Activated naive CD4-positive, alpha-beta T cell treated with anti-CD3 and anti-CD28 coated beads, Interleukin-2, amount 50 U/mL, for 24 hours (primary cell): ENCODE results near the gene MORN1.

ENCODE experiments used
- H3K27ac Mint-ChIP-seq: one replicate; pipeline ENCODE4 v1.8.0; 2021; ENCODE audit warnings: mild to moderate bottlenecking, mixed read lengths
- H3K27me3 Mint-ChIP-seq: one replicate; pipeline ENCODE4 v1.8.0; 2021; ENCODE audit warnings: mixed read lengths
- H3K36me3 Mint-ChIP-seq: one replicate; pipeline ENCODE4 v1.8.0; 2021; ENCODE audit warnings: mixed read lengths
- H3K4me1 Mint-ChIP-seq: one replicate; pipeline ENCODE4 v1.8.0; 2021; ENCODE audit warnings: mixed read lengths
- H3K4me3 Mint-ChIP-seq: one replicate; pipeline ENCODE4 v1.8.0; 2021; ENCODE audit warnings: mild to moderate bottlenecking, mixed read lengths
- H3K9me3 Mint-ChIP-seq: one replicate; pipeline ENCODE4 v1.8.0; 2021; ENCODE audit warnings: mixed read lengths

The MORN1 gene

GRCh38 chr1:2292725-2293450 is 98.5 kb downstream of the MORN1 start:
- peak overlapping the region; percentile 23 for H3K27ac Mint-ChIP-seq
- H3K4me1 Mint-ChIP-seq: peaks cover 97% of the 10 kb centered on the region

GRCh38 chr1:2291577-2291976 is 99.8 kb downstream of the MORN1 start:
- Mint-ChIP-seq H3K4me1 (peaks cover 91% of the 10 kb centered on the region), H3K27me3 (no peaks in the 10 kb centered on the region), H3K9me3 (no peaks in the 10 kb centered on the region), H3K36me3 (peaks cover 6% of the 10 kb centered on the region), H3K27ac (peak overlapping the region; percentile 12), H3K4me3 (peak overlapping the region; percentile 54)

More at GRCh38 chr1:2292725-2293450, 98.5 kb downstream of the MORN1 start:
- Mint-ChIP-seq H3K9me3 (no peaks in the 10 kb centered on the region), H3K36me3 (peaks cover 5% of the 10 kb centered on the region), H3K4me3 (no peak overlapping the region), H3K27me3 (no peaks in the 10 kb centered on the region)

- no peaks in the 10 kb centered on the region for H3K9me3 Mint-ChIP-seq
- peaks cover 3% of the 10 kb centered on the region for H3K36me3 Mint-ChIP-seq
- H3K27ac Mint-ChIP-seq: peak overlapping the region; percentile 95
- peaks cover 92% of the 10 kb centered on the region for H3K4me1 Mint-ChIP-seq
- no peaks in the 10 kb centered on the region for H3K27me3 Mint-ChIP-seq
- H3K4me3 Mint-ChIP-seq: peak overlapping the region; percentile 88
Measured at GRCh38 chr1:2290595-2291510, 100.5 kb downstream of the MORN1 start.

GRCh38 chr1:2290171-2290578 is 101.2 kb downstream of the MORN1 start:
- peaks cover 86% of the 10 kb centered on the region for H3K4me1 Mint-ChIP-seq
- peaks cover 1% of the 10 kb centered on the region for H3K36me3 Mint-ChIP-seq
- no peaks in the 10 kb centered on the region for H3K9me3 Mint-ChIP-seq
- H3K4me3 Mint-ChIP-seq: peak overlapping the region; percentile 88
- no peaks in the 10 kb centered on the region for H3K27me3 Mint-ChIP-seq
- H3K27ac Mint-ChIP-seq: peak overlapping the region; percentile 95

- Mint-ChIP-seq H3K27ac (peak overlapping the region; percentile 95), H3K36me3 (peaks cover 1% of the 10 kb centered on the region), H3K27me3 (no peaks in the 10 kb centered on the region), H3K4me1 (peaks cover 80% of the 10 kb centered on the region), H3K4me3 (peak overlapping the region; percentile 88), H3K9me3 (no peaks in the 10 kb centered on the region)
Measured at GRCh38 chr1:2289607-2290006, 101.7 kb downstream of the MORN1 start.

- Mint-ChIP-seq H3K4me1 (peaks cover 74% of the 10 kb centered on the region), H3K9me3 (no peaks in the 10 kb centered on the region), H3K36me3 (peaks cover 1% of the 10 kb centered on the region), H3K4me3 (peak overlapping the region; percentile 19), H3K27me3 (no peaks in the 10 kb centered on the region), H3K27ac (peak overlapping the region; percentile 35)
Measured at GRCh38 chr1:2288816-2289536, 102.4 kb downstream of the MORN1 start.

- no peaks in the 10 kb centered on the region for H3K27me3 Mint-ChIP-seq
- no peaks in the 10 kb centered on the region for H3K9me3 Mint-ChIP-seq
- H3K36me3 Mint-ChIP-seq: peaks cover 1% of the 10 kb centered on the region
- H3K27ac Mint-ChIP-seq: peak overlapping the region; percentile 55
- peak overlapping the region; percentile 2 for H3K4me3 Mint-ChIP-seq
- H3K4me1 Mint-ChIP-seq: peaks cover 67% of the 10 kb centered on the region
Measured at GRCh38 chr1:2288311-2288710, 103.0 kb downstream of the MORN1 start.

- H3K27me3 Mint-ChIP-seq: no peaks in the 10 kb centered on the region
- H3K36me3 Mint-ChIP-seq: peaks cover 1% of the 10 kb centered on the region
- H3K4me1 Mint-ChIP-seq: peaks cover 60% of the 10 kb centered on the region
- no peaks in the 10 kb centered on the region for H3K9me3 Mint-ChIP-seq
- no peak overlapping the region for H3K27ac Mint-ChIP-seq
- no peak overlapping the region for H3K4me3 Mint-ChIP-seq
Measured at GRCh38 chr1:2287649-2288048, 103.7 kb downstream of the MORN1 start.

- peaks cover 53% of the 10 kb centered on the region for H3K4me1 Mint-ChIP-seq
- no peaks in the 10 kb centered on the region for H3K27me3 Mint-ChIP-seq
Measured at GRCh38 chr1:2286923-2287322, 104.4 kb downstream of the MORN1 start.

GRCh38 chr1:2284932-2285331 is 106.4 kb downstream of the MORN1 start:
- Mint-ChIP-seq H3K27me3 (no peaks in the 10 kb centered on the region), H3K4me1 (peaks cover 33% of the 10 kb centered on the region), H3K36me3 (peaks cover 1% of the 10 kb centered on the region), H3K9me3 (no peaks in the 10 kb centered on the region), H3K4me3 (no peak overlapping the region), H3K27ac (no peak overlapping the region)

More at GRCh38 chr1:2286923-2287322, 104.4 kb downstream of the MORN1 start:
- peak overlapping the region; percentile 60 for H3K27ac Mint-ChIP-seq
- no peaks in the 10 kb centered on the region for H3K9me3 Mint-ChIP-seq
- H3K36me3 Mint-ChIP-seq: peaks cover 1% of the 10 kb centered on the region
- H3K4me3 Mint-ChIP-seq: peak overlapping the region; percentile 23

GRCh38 chr1:2283991-2284895 is 107.1 kb downstream of the MORN1 start:
- H3K9me3 Mint-ChIP-seq: no peaks in the 10 kb centered on the region
- no peak overlapping the region for H3K4me3 Mint-ChIP-seq
- H3K27ac Mint-ChIP-seq: no peak overlapping the region
- peaks cover 1% of the 10 kb centered on the region for H3K36me3 Mint-ChIP-seq
- H3K27me3 Mint-ChIP-seq: no peaks in the 10 kb centered on the region
- peaks cover 28% of the 10 kb centered on the region for H3K4me1 Mint-ChIP-seq

- Mint-ChIP-seq H3K9me3 (no peaks in the 10 kb centered on the region), H3K27ac (no peak overlapping the region), H3K4me1 (peaks cover 20% of the 10 kb centered on the region), H3K36me3 (peaks cover 1% of the 10 kb centered on the region), H3K27me3 (no peaks in the 10 kb centered on the region), H3K4me3 (no peak overlapping the region)
Measured at GRCh38 chr1:2283371-2283990, 107.9 kb downstream of the MORN1 start.

GRCh38 chr1:2282556-2283270 is 108.6 kb downstream of the MORN1 start:
- Mint-ChIP-seq H3K27ac (no peak overlapping the region), H3K4me1 (peaks cover 14% of the 10 kb centered on the region), H3K4me3 (no peak overlapping the region), H3K9me3 (no peaks in the 10 kb centered on the region), H3K36me3 (peaks cover 1% of the 10 kb centered on the region), H3K27me3 (no peaks in the 10 kb centered on the region)

GRCh38 chr1:2279817-2280216 is 111.5 kb downstream of the MORN1 start:
- Mint-ChIP-seq H3K9me3 (no peaks in the 10 kb centered on the region), H3K27ac (no peak overlapping the region), H3K27me3 (no peaks in the 10 kb centered on the region), H3K4me1 (peaks cover 29% of the 10 kb centered on the region), H3K36me3 (no peaks in the 10 kb centered on the region), H3K4me3 (no peak overlapping the region)
